22Rv1 (cell line): Measurements from ENCODE around the gene ORC4.

ENCODE experiments used
- CTCF ChIP-seq: fragments of 450-650 bp; IDR thresholded peaks from 2 replicates; pipeline ENCODE4 v1.5.1; 2017; ENCODE audit warnings: mild to moderate bottlenecking
- ZFX ChIP-seq: fragments of 450-650 bp; IDR thresholded peaks from 2 replicates; pipeline ENCODE4 v1.6.1; 2017; ENCODE audit warnings: antibody characterized with exemption, borderline replicate concordance

- TF ChIP-seq CTCF (no peak), ZFX (no peak)
Observed at GRCh38 chr2:147909178-147909577, 111.4 kb downstream of the ORC4 start.
